Stomach (tissue), 4 donors: ENCODE data around the gene IQCH.

Experiments used
- POLR2A ChIP-seq, 4 donors: fragments of 450-650 bp; IDR thresholded peaks; one replicate each; pipeline ENCODE4 v1.6.1; 2016; ENCODE audit warnings: antibody characterized with exemption in 4 of 4, control low read depth in 2 of 4, mild to moderate bottlenecking in 1 of 4, moderate library complexity in 1 of 4
- POLR2AphosphoS5 ChIP-seq, 3 donors: sonication (generic); formaldehyde crosslinking; IDR thresholded peaks; one replicate each; pipeline ENCODE4 v1.6.1; 2016; ENCODE audit warnings: antibody characterized with exemption in 3 of 3

GRCh38 chr15:67509918-67510317 is 255.3 kb downstream of the IQCH start:
- TF ChIP-seq POLR2AphosphoS5 (IDR thresholded peaks at IDR 0.05) (no peak), POLR2A (IDR thresholded peaks at IDR 0.05) (no peak)
